Mammary epithelial cell (primary cell): ENCODE results near the gene PKIB.

Experiments
- EZH2 ChIP-seq: IDR thresholded peaks from 2 replicates; pipeline ENCODE4 v1.6.1; 2012; ENCODE audit warnings: low read length, inconsistent platforms, borderline replicate concordance
- TF ChIP-seq, protein P1 (sequence below), 2 donors: IDR thresholded peaks in 1 of 2; conservative IDR thresholded peaks in 1 of 2; 2 replicates each; pipeline ENCODE4 v1.5.1; 2011 to 2012; ENCODE audit warnings: inconsistent platforms in 2 of 2, low read length in 2 of 2, mild to moderate bottlenecking in 2 of 2, control low read depth in 1 of 2, low read depth in 1 of 2; ENCODE audit not compliant: insufficient read depth in 1 of 2; ENCODE audit errors: extremely low read depth in 1 of 2

DNA sequence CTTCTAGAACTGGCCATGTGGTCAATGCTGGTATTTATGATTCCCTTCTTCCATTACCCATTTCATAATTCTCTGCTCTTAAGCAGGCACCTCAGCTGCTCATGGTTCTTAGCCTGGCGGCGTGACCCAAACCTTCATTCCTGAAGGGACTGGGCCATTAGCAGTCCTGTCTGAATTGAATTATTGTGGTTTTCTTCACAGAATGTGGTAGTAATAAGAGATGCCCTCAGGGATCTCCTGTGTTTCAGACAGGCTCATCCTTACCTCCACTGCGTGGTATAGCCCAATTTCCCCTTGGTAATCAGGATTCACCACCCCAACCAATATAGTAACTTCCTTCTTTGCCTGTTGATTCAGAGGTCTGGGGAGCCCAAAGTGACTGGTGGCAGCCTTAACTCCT is 37.6 kb downstream of the PKIB start:
- TF ChIP-seq, protein P1, sequence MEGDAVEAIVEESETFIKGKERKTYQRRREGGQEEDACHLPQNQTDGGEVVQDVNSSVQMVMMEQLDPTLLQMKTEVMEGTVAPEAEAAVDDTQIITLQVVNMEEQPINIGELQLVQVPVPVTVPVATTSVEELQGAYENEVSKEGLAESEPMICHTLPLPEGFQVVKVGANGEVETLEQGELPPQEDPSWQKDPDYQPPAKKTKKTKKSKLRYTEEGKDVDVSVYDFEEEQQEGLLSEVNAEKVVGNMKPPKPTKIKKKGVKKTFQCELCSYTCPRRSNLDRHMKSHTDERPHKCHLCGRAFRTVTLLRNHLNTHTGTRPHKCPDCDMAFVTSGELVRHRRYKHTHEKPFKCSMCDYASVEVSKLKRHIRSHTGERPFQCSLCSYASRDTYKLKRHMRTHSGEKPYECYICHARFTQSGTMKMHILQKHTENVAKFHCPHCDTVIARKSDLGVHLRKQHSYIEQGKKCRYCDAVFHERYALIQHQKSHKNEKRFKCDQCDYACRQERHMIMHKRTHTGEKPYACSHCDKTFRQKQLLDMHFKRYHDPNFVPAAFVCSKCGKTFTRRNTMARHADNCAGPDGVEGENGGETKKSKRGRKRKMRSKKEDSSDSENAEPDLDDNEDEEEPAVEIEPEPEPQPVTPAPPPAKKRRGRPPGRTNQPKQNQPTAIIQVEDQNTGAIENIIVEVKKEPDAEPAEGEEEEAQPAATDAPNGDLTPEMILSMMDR (conservative IDR thresholded peaks at IDR 0.05 in 1 of 2, IDR thresholded peaks at IDR 0.05 in 1 of 2; ENCODE audit: extremely low read depth in 1 of 2, insufficient read depth in 1 of 2, low read depth in 1 of 2, low read length in 2 of 2): no peak
- TF ChIP-seq EZH2: no peak
